ENCODE data around the gene RPN2. TPM values are rescaled to one million over a fixed set of nuclear protein-coding genes. Genes with fewer than 3 reads are reported as not detected.

Gene RPN2
- total and polyA plus RNA-seq, 2 of the 13 experiments (the other 11 are each of a cell fraction or from before 2014, with no cell fraction given): 587 to 1,818 TPM

GRCh38 chr20:37283530-37284195 lies 104.5 kb downstream of the RPN2 start (continued):
- TF ChIP-seq NR0B2 (CRISPR knock-in tag; IDR thresholded peaks at IDR 0.05) (no peak), CTCF (CRISPR knock-in tag; IDR thresholded peaks at IDR 0.05) (no peak), ELF3 (CRISPR knock-in tag; IDR thresholded peaks at IDR 0.05) (0 out of 2 replicates have a peak, but pooled peaks have one; percentile 15), RXRB (CRISPR knock-in tag; IDR thresholded peaks at IDR 0.05; ENCODE audit: borderline replicate concordance) (no peak; the same call in 1 of the 2 replicates), HNF1A (IDR thresholded peaks at IDR 0.05; ENCODE audit: low read depth) (no peak), HNF1A (CRISPR knock-in tag; IDR thresholded peaks at IDR 0.05; ENCODE audit: borderline replicate concordance) (no peak), STAG1 (CRISPR knock-in tag; IDR thresholded peaks at IDR 0.05) (no peak), PHF8 (CRISPR knock-in tag; IDR thresholded peaks at IDR 0.05) (no peak; the same call in 1 of the 2 replicates), ZNF83 (CRISPR knock-in tag; IDR thresholded peaks at IDR 0.05; ENCODE audit: borderline replicate concordance) (no peak; the same call in 1 of the 2 replicates), ZBTB43 (CRISPR knock-in tag; conservative IDR thresholded peaks at IDR 0.05) (no peak), ZGPAT (CRISPR knock-in tag; IDR thresholded peaks at IDR 0.05) (0 out of 2 replicates have a peak, but pooled peaks have one; percentile 8), MEIS2 (CRISPR knock-in tag; IDR thresholded peaks at IDR 0.05) (no peak), ATF7-NPFF (CRISPR knock-in tag; IDR thresholded peaks at IDR 0.05; ENCODE audit: low read depth) (0 out of 2 replicates have a peak, but pooled peaks have one; percentile 28), MXD4 (CRISPR knock-in tag; IDR thresholded peaks at IDR 0.05) (no peak; the same call in 1 of the 2 replicates), PBX2 (CRISPR knock-in tag; IDR thresholded peaks at IDR 0.05) (peak; percentile 39; the same call in 1 of the 2 replicates), ZFAT (CRISPR knock-in tag; conservative IDR thresholded peaks at IDR 0.05) (no peak), E2F1 (CRISPR knock-in tag; IDR thresholded peaks at IDR 0.05) (no peak)

Data from HepG2 (cell line).